A549 treated with CORT108297 at 1 μM for 4 hours (cell line): ENCODE data around the gene ZNF689. TPM values are rescaled to one million over a fixed set of nuclear protein-coding genes. Genes with fewer than 3 reads are reported as not detected.

Source experiments
- total RNA-seq: library from RNA; stranded (reverse); fragments of 200-300 nt; extraction: Qiagen RNA extraction; gene quantifications from 5 replicates; pipeline ENCODE4 v1.2.3, GENCODE V29; 2022

Gene ZNF689
- 7.6 to 9.2 TPM (median 8.1 TPM) in 5 replicates for total RNA-seq

DNA sequence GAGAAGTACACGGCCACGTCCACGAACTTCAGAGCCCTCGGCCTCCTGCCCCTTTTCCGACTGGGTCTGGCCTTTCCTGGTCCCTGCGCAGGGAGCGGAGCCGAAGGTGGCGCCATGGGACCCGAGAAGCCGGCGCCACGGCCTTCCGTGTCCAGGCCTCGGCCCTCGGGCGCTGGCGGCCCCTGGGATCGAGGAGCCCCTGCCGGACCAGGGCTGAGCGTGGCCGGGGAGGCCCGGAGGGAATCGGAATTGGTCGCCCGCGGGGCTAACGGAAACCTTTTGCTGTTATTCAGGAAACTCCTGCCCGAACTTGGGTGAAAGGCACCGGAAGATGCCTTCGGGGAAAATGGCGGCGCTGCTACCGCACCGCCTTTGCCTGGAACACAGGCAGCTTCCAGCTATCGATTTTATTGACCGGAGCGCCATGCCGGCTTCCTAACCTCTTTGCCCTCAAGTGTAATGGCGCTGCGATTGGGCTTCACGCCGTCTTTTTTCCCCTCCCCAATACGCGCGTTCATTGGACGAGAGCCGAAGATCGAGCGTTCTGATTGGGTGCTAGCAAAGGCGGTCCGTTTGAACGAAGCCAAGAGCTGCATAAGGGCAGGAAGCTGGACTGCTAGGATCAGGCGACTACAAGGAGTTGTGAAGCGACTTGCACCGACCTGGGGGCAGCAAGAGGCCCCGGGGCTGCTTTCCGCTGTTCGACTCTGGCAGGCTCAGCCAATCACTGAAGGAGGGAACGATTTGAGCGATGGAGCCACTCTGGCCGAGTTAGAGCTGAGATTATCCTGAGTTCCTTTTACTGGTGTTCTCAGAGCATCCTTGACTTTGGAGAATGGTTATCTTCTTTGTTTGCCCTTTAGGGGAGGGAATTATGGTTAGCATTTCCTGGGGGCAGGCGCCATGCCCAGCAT is at the start of gene ZNF689:
Gene ZNF689, minus strand, starts transcription at position 464 of the 914 bp plus-strand sequence. Its CDS starts 348 bp downstream, at position 116.

GRCh38 chr16:30657866-30658730 is 47.9 kb upstream of the ZNF689 start, which contains the start of gene FBRS:
TSS of gene FBRS (plus strand) at chr16:30658431. CDS start at chr16:30659519, 1,088 bp downstream.

GRCh38 chr16:30650369-30651123 is 40.4 kb upstream of the ZNF689 start, which contains the start of gene PRR14:
TSS of gene PRR14 (plus strand) at chr16:30650960. CDS start at chr16:30651646, 686 bp downstream.

DNA sequence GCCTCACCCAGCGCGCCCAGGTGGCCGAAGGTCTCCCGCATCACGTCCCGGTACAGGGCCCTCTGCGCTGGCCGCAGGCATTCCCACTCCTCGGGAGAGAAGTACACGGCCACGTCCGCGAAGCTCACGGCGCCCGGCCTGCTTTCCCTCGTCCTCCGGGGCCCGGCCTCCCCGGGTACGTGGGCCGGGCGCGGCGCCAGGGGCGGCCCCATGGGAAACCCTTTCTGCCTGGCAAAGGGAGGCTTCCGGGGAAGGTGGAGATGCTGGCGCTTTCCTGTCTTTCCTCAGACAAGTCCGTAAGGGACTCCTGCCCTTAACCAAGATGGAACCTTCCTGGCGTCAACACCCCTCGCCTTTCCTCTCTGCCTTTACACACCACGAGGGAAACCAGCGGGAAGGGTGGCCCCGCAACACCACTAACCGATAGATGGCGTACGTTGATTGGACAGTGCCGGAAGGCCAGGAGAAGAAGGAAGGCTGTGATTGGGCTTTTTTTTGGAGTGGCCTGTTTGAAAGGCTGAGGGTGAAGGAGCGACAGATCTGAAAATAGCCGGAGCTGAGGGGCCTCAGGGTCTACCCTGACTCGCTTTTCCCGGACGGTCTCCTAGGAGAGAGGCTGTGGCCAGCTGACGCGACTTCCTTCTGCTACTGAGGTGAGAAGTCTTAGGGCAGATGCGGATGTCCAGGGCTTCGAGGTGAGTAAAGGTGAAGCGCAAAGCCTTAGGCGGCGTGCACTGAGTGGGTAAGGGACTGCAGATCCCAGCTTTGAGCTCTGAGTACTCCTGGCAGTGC is 24.6 kb downstream of the ZNF689 start, which contains the start of gene ZNF785:
Gene ZNF785, minus strand, starts transcription at position 298 of the 792 bp plus-strand sequence. Its CDS starts 86 bp downstream, at position 212.

DNA sequence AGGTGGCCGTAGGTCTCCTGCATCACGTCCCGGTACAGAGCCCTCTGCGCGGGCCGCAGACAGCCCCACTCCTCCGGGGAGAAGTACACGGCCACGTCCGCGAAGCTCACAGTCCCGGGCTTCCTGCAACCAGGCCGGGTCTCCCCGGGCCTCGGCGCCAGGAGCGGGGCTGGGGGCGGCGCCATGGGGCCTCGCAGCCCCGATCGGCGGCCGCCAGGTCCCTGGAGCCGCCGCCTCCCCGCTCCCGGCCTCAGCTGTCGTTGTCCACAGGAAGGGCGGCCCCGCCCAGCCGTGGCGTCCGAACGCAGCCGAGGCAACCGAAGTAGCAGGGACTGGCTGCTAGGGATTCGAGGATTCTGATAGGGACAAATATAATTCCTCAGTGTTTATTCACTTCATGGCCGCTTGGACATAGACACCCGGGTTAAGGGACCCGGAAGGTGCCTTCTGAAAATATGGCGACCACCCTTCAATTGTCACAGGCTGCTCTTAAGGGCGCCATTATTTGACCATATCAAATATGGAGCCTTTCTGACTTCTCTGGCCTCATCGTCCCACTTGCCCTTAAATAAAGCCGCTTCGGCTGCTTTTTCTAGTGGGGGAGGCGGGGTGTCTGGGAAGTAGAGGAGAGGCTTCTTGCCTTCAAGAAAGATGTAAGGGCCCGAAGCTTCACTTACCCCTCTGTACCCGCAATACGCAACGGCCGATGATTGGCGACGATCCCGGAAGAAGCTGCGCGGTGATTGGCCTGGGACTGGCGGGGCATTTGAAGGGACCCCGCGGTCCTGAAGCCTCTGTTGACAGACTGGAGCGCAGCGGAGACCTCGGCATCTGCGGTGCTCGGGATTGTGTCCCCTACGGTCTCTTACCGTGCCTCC is 38.5 kb downstream of the ZNF689 start, which contains the start of gene ZNF688:
Gene ZNF688, minus strand, starts transcription at position 270 of the 878 bp plus-strand sequence. Its CDS starts 85 bp downstream, at position 185.

GRCh38 chr16:30557957-30558788 is 52.0 kb downstream of the ZNF689 start, which contains the start of gene ZNF764:
TSS of gene ZNF764 (minus strand) at chr16:30558374. CDS start at chr16:30558182, 192 bp downstream.

Other genes with a start within 250 kb of the ZNF689 start
- gene TBC1D10B, start 239.9 kb downstream of the ZNF689 start, total RNA-seq = 24.8 to 34.5 TPM (median 31.6 TPM) in 5 replicates
- gene MYL11, start 235.6 kb downstream of the ZNF689 start, total RNA-seq = 0.38 to 0.55 TPM (median 0.48 TPM) in 3 of 5 replicates, not detected in the others
- gene SEPTIN1, start 227.8 kb downstream of the ZNF689 start, total RNA-seq = 0.58 to 2.5 TPM (median 2.1 TPM) in 5 replicates
- 11.7 to 13.0 TPM (median 12.4 TPM) in 5 replicates for gene ZNF48, start 215.0 kb downstream of the ZNF689 start, total RNA-seq
- gene ZNF771, start 202.8 kb downstream of the ZNF689 start, total RNA-seq = 3.0 to 6.8 TPM (median 5.5 TPM) in 5 replicates
- gene DCTPP1, start 180.4 kb downstream of the ZNF689 start, total RNA-seq = 103 to 143 TPM (median 138 TPM) in 5 replicates
- gene SEPHS2, start 164.5 kb downstream of the ZNF689 start, total RNA-seq = 48.6 to 54.5 TPM (median 51.1 TPM) in 5 replicates
- gene ITGAL, start 137.6 kb downstream of the ZNF689 start, total RNA-seq = 0.06 to 0.17 TPM (median 0.13 TPM) in 5 replicates
- 37.2 to 50.3 TPM (median 46.5 TPM) in 5 replicates for gene ZNF768, start 83.8 kb downstream of the ZNF689 start, total RNA-seq
- 3.8 to 4.6 TPM (median 4.5 TPM) in 5 replicates for gene ZNF747, start 75.5 kb downstream of the ZNF689 start, total RNA-seq
- 4.5 to 6.9 TPM (median 6.6 TPM) in 5 replicates for gene ZNF764, start 52.0 kb downstream of the ZNF689 start, total RNA-seq
- gene ZNF688, start 38.7 kb downstream of the ZNF689 start, total RNA-seq = 4.8 to 8.1 TPM (median 7.8 TPM) in 5 replicates
- not detected in 5 replicates for gene ZNF785, start 24.7 kb downstream of the ZNF689 start, total RNA-seq
- 20.2 to 28.8 TPM (median 25.3 TPM) in 5 replicates for gene PRR14, start 40.6 kb upstream of the ZNF689 start, total RNA-seq
- gene FBRS, start 48.0 kb upstream of the ZNF689 start, total RNA-seq = 31.5 to 45.5 TPM (median 44.8 TPM) in 5 replicates
- 11.0 to 30.6 TPM (median 25.8 TPM) in 5 replicates for gene SRCAP, start 88.8 kb upstream of the ZNF689 start, total RNA-seq
- gene PHKG2, start 138.0 kb upstream of the ZNF689 start, total RNA-seq = 17.9 to 26.3 TPM (median 23.3 TPM) in 5 replicates
- gene CFAP119, start 151.7 kb upstream of the ZNF689 start, total RNA-seq = 4.4 to 9.9 TPM (median 9.0 TPM) in 5 replicates
- gene RNF40, start 151.9 kb upstream of the ZNF689 start, total RNA-seq = 74.1 to 90.1 TPM (median 87.1 TPM) in 5 replicates
- gene ZNF629, start 176.8 kb upstream of the ZNF689 start, total RNA-seq = 15.1 to 17.9 TPM (median 16.2 TPM) in 5 replicates